Glutamatergic neuron (in vitro differentiated cells): ENCODE results near the gene LMTK3. TPM values are rescaled to one million over a fixed set of nuclear protein-coding genes. Genes with fewer than 3 reads are reported as not detected.

Experiments used
- DNase-seq: peaks from one replicate; pipeline ENCODE4 v3.0.0; 2022
- H3K27ac Mint-ChIP-seq: one replicate; pipeline ENCODE4 v1.8.0; 2020; ENCODE audit warnings: mild to moderate bottlenecking, mixed read lengths, inconsistent platforms; ENCODE audit not compliant: unreplicated experiment
- H3K27me3 Mint-ChIP-seq: one replicate; pipeline ENCODE4 v1.8.0; 2020; ENCODE audit warnings: mild to moderate bottlenecking, moderate library complexity, mixed read lengths, inconsistent platforms; ENCODE audit not compliant: unreplicated experiment
- H3K36me3 Mint-ChIP-seq: one replicate; pipeline ENCODE4 v1.8.0; 2020; ENCODE audit warnings: mild to moderate bottlenecking, mixed read lengths, inconsistent platforms; ENCODE audit not compliant: unreplicated experiment
- H3K4me1 Mint-ChIP-seq: one replicate; pipeline ENCODE4 v1.8.0; 2020; ENCODE audit warnings: mild to moderate bottlenecking, low read depth, mixed read lengths, inconsistent platforms; ENCODE audit not compliant: unreplicated experiment
- H3K4me3 Mint-ChIP-seq: one replicate; pipeline ENCODE4 v1.8.0; 2020; ENCODE audit warnings: mild to moderate bottlenecking, mixed read lengths, inconsistent platforms; ENCODE audit not compliant: unreplicated experiment
- H3K9me3 Mint-ChIP-seq: one replicate; pipeline ENCODE4 v1.8.0; 2020; ENCODE audit warnings: mild to moderate bottlenecking, moderate library complexity, mixed read lengths, inconsistent platforms; ENCODE audit not compliant: unreplicated experiment
- CTCF ChIP-seq: fragments of 200-600 bp; sonication (generic); IDR thresholded peaks from one replicate; pipeline ENCODE4 v1.5.0; 2021; ENCODE audit not compliant: partially characterized antibody, unreplicated experiment
- total RNA-seq: library from RNA; stranded (reverse); fragmentation: NEBNext Ultra II Directional; extraction: Animal tissue kit (Norgen Biotek cat#: 25700); gene quantifications from one replicate; pipeline ENCODE4 v1.2.1, GENCODE V29; 2021; ENCODE audit not compliant: unreplicated experiment

LMTK3 gene
- total RNA-seq, 1 donor from 2014 or later, result 36.3 TPM

GRCh38 chr19:48481846-48482639 lies 29.6 kb downstream of the LMTK3 start:
- DNase-seq, result no peak
- peaks cover 29% of the 10 kb centered on the region for H3K4me1 Mint-ChIP-seq
- H3K36me3 Mint-ChIP-seq, result peaks cover 11% of the 10 kb centered on the region
- H3K4me3 Mint-ChIP-seq, result peak overlapping the region; percentile 58
- peaks cover 26% of the 10 kb centered on the region for H3K27me3 Mint-ChIP-seq
- TF ChIP-seq CTCF, result no peak
- H3K27ac Mint-ChIP-seq, result peak overlapping the region; percentile 79
- peaks cover 34% of the 10 kb centered on the region for H3K9me3 Mint-ChIP-seq

- peak overlapping the region; percentile 71 for H3K4me3 Mint-ChIP-seq
- H3K27me3 Mint-ChIP-seq, result peaks cover 28% of the 10 kb centered on the region
- H3K9me3 Mint-ChIP-seq, result peaks cover 34% of the 10 kb centered on the region
- H3K27ac Mint-ChIP-seq, result peak overlapping the region; percentile 90
- no peak for TF ChIP-seq CTCF
- peaks cover 29% of the 10 kb centered on the region for H3K4me1 Mint-ChIP-seq
- peaks cover 11% of the 10 kb centered on the region for H3K36me3 Mint-ChIP-seq
- DNase-seq, result peak; percentile 66
Measured at GRCh38 chr19:48480558-48481500, 30.8 kb downstream of the LMTK3 start.

GRCh38 chr19:48480183-48480557 lies 31.5 kb downstream of the LMTK3 start:
- DNase-seq, result no peak
- peaks cover 35% of the 10 kb centered on the region for H3K9me3 Mint-ChIP-seq

GRCh38 chr19:48479686-48480085 lies 31.9 kb downstream of the LMTK3 start:
- DNase-seq, result no peak

More at GRCh38 chr19:48480183-48480557, 31.5 kb downstream of the LMTK3 start:
- no peak overlapping the region for H3K27ac Mint-ChIP-seq
- peak overlapping the region; percentile 78 for H3K4me3 Mint-ChIP-seq
- H3K27me3 Mint-ChIP-seq, result peaks cover 29% of the 10 kb centered on the region
- peaks cover 11% of the 10 kb centered on the region for H3K36me3 Mint-ChIP-seq
- TF ChIP-seq CTCF, result no peak
- peaks cover 29% of the 10 kb centered on the region for H3K4me1 Mint-ChIP-seq

More at GRCh38 chr19:48479686-48480085, 31.9 kb downstream of the LMTK3 start:
- peak overlapping the region; percentile 42 for H3K27ac Mint-ChIP-seq
- peaks cover 29% of the 10 kb centered on the region for H3K4me1 Mint-ChIP-seq
- H3K9me3 Mint-ChIP-seq, result peaks cover 34% of the 10 kb centered on the region
- H3K36me3 Mint-ChIP-seq, result peaks cover 11% of the 10 kb centered on the region
- peaks cover 29% of the 10 kb centered on the region for H3K27me3 Mint-ChIP-seq
- H3K4me3 Mint-ChIP-seq, result peak overlapping the region; percentile 78
- no peak for TF ChIP-seq CTCF
